A673 (cell line): Measurements from ENCODE around the gene IL1RAPL1. TPM values are rescaled to one million over a fixed set of nuclear protein-coding genes. Genes with fewer than 3 reads are reported as not detected.

Experiments
- BruUV-seq: library from RNA; stranded (reverse); fragments of 400-500 nt; replicated peaks from 2 replicates; lab custom pipeline; 2021; lab: Mats Ljungman, UMichigan
- CTCF ChIA-PET: fragments of 300-600 bp; sonication (Branson Sonifier 250); formaldehyde crosslinking; loops from one replicate; lab custom pipeline; 2022; ENCODE audit warnings: antibody characterized with exemption; lab: Charles Lee
- POLR2A ChIA-PET: fragments of 300-600 bp; sonication (Branson Sonifier 250); formaldehyde crosslinking; loops from one replicate; lab custom pipeline; 2022; ENCODE audit warnings: antibody characterized with exemption; ENCODE audit not compliant: low non-redundant PET; lab: Charles Lee
- DNase-seq: peaks from one replicate; pipeline ENCODE4 v3.0.0-alpha.2; 2015; ENCODE audit warnings: low spot score
- H3K27ac ChIP-seq: fragments of 200-600 bp; sonication (generic); 2 replicates; pipeline ENCODE4 v1.5.1; 2016; ENCODE audit warnings: mixed run types, low read depth, mild to moderate bottlenecking, mixed read lengths, antibody characterized with exemption, low read length; ENCODE audit not compliant: poor library complexity, severe bottlenecking
- H3K27me3 ChIP-seq: fragments of 200-600 bp; sonication (generic); replicated peaks from 2 replicates; pipeline ENCODE4 v1.6.1; 2017; ENCODE audit warnings: mixed run types, low read depth, mild to moderate bottlenecking, mixed read lengths, antibody characterized with exemption, low read length; ENCODE audit not compliant: insufficient read depth, poor library complexity
- H3K36me3 ChIP-seq: fragments of 200-600 bp; sonication (generic); 2 replicates; pipeline ENCODE4 v1.6.1; 2016; ENCODE audit warnings: mixed run types, mild to moderate bottlenecking, mixed read lengths, antibody characterized with exemption, low read length; ENCODE audit not compliant: insufficient read depth, poor library complexity, severe bottlenecking
- H3K4me1 ChIP-seq: fragments of 200-600 bp; sonication (generic); 2 replicates; pipeline ENCODE4 v1.6.1; 2017; ENCODE audit warnings: mixed run types, mild to moderate bottlenecking, mixed read lengths, antibody characterized with exemption, low read length; ENCODE audit not compliant: insufficient read depth, poor library complexity, severe bottlenecking
- H3K4me3 ChIP-seq: fragments of 200-600 bp; sonication (generic); 2 replicates; pipeline ENCODE4 v1.5.1; 2016; ENCODE audit warnings: low read depth, mixed run types, mild to moderate bottlenecking, mixed read lengths, low read length; ENCODE audit not compliant: poor library complexity, severe bottlenecking
- H3K9me3 ChIP-seq: fragments of 200-600 bp; sonication (generic); 2 replicates; pipeline ENCODE4 v1.6.1; 2016; ENCODE audit warnings: mixed run types, low read depth, mild to moderate bottlenecking, mixed read lengths, antibody characterized with exemption, low read length; ENCODE audit not compliant: poor library complexity, severe bottlenecking
- CTCF ChIP-seq: fragments of 300-800, 200-600 bp; sonication (generic); conservative IDR thresholded peaks from 2 replicates; pipeline ENCODE4 v1.5.1; 2017; ENCODE audit warnings: low read depth, mild to moderate bottlenecking, antibody characterized with exemption, low read length, moderate library complexity, mixed read lengths
- EZH2 ChIP-seq: fragments of 200-600 bp; sonication (generic); IDR thresholded peaks from 2 replicates; pipeline ENCODE4 v1.6.1; 2017; ENCODE audit warnings: borderline replicate concordance, low read depth, mild to moderate bottlenecking, mixed read lengths, antibody characterized with exemption, low read length; ENCODE audit not compliant: poor library complexity, severe bottlenecking
- intact Hi-C: fragments of 100-400 bp; cut with micrococcal nuclease; formaldehyde crosslinking; loops from one replicate; pipeline ENCODE4 v1.10.0; 2022; ENCODE audit not compliant: unreplicated experiment
- total RNA-seq: library from RNA; stranded (reverse); gene quantifications from 2 replicates; pipeline ENCODE4 v1.2.3, GENCODE V29; 2021

IL1RAPL1 gene
- total RNA-seq, 1 experiment from 2014 or later, result 0.21 TPM

DNA sequence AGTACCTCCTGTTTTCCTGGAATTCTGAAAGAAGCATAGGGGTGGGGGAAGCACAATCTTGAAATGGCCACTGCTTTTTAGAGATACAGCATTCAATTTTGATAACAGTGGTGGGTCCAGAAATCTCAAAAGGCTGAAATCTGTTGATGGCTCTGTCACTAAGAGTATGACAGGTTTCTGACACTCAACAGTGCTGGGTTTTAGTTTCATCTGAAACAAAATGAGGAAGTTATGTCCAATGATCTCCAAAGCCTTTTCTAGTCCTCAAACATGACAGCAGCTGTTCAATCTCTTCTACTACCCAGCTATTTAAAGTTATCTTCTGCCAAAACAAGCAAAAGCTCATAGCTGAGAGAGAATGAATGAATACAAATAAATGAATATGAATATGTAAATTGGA lies 110.5 kb downstream of the IL1RAPL1 start:
- Histone ChIP-seq H3K27ac (no peak overlapping the region), H3K4me1 (no peaks in the 10 kb centered on the region), H3K4me3 (no peak overlapping the region), H3K9me3 (no peaks in the 10 kb centered on the region), H3K27me3 (no peaks in the 10 kb centered on the region), H3K36me3 (no peaks in the 10 kb centered on the region)
- CTCF ChIA-PET, result no interaction called here
- no peak for DNase-seq
- TF ChIP-seq EZH2 (no peak), CTCF (no peak)
- BruUV-seq, result no TSS peak
- intact Hi-C loops, result no loop called here
- POLR2A ChIA-PET, result no interaction called here

DNA sequence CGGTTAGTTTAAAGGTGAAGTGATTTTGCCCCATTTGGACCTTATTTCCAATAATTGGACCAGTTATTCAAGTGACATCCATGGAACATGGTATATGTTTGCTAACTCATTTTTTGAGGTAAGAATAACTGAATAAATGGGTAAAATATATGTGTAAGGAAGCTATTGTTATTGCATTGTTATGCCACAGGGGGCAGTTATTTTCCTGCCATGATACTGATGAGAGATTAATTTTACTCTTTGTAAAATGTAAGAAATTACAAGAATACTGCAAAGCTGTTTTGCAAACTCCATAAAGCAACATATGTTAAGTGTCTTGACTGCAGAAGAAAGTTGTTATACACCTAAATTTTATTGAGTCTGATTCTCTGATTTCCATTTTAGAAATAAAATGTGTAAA lies 114.0 kb downstream of the IL1RAPL1 start:
- TF ChIP-seq EZH2, result no peak
- TF ChIP-seq CTCF, result no peak
- Histone ChIP-seq H3K4me1 (no peaks in the 10 kb centered on the region), H3K4me3 (no peak overlapping the region), H3K27me3 (no peaks in the 10 kb centered on the region), H3K27ac (no peak overlapping the region), H3K36me3 (no peaks in the 10 kb centered on the region), H3K9me3 (no peaks in the 10 kb centered on the region)
- CTCF ChIA-PET, result no interaction called here
- no peak for DNase-seq
- POLR2A ChIA-PET, result no interaction called here
- intact Hi-C loops, result no loop called here
- no TSS peak for BruUV-seq

GRCh38 chrX:28706964-28707363 lies 119.7 kb downstream of the IL1RAPL1 start:
- H3K36me3 ChIP-seq, result no peaks in the 10 kb centered on the region

More at GRCh38 chrX:28706964-28707363, 119.7 kb downstream of the IL1RAPL1 start:
- POLR2A ChIA-PET, result no interaction called here
- DNase-seq, result no peak
- Histone ChIP-seq H3K4me3 (no peak overlapping the region), H3K27ac (no peak overlapping the region), H3K4me1 (no peaks in the 10 kb centered on the region), H3K9me3 (no peaks in the 10 kb centered on the region), H3K27me3 (no peaks in the 10 kb centered on the region)
- BruUV-seq, result no TSS peak
- intact Hi-C loops, result no loop called here
- TF ChIP-seq EZH2, result no peak
- no peak for TF ChIP-seq CTCF
- CTCF ChIA-PET, result no interaction called here
